ENCODE results near the gene GALNT5. TPM values are rescaled to one million over a fixed set of nuclear protein-coding genes. Genes with fewer than 3 reads are reported as not detected.
"Not testable (repeated sequence)": the region's sequence is repeated elsewhere in the genome, so short reads cannot be mapped to it uniquely, and the experiment has no call there.

The GALNT5 gene
- not detected for polyA plus RNA-seq (2012; ENCODE audit: low read depth, missing spikeins)

- DNase-seq (ENCODE audit: insufficient read length, low spot score) (no peak), FAIRE-seq (no peak)
- no peak for TF ChIP-seq SPI1 (IDR thresholded peaks at IDR 0.05; ENCODE audit: low read depth, low read length)
- TF ChIP-seq PAX5 (IDR thresholded peaks at IDR 0.05; ENCODE audit: insufficient read depth, low read length, severe bottlenecking): no peak
- no peak for TF ChIP-seq TAF1 (IDR thresholded peaks at IDR 0.05; ENCODE audit: low read depth, low read length)
- no peak for TF ChIP-seq POLR2AphosphoS5 (IDR thresholded peaks at IDR 0.05; ENCODE audit: low read depth, low read length)
- TF ChIP-seq POU2F2 (IDR thresholded peaks at IDR 0.05; ENCODE audit: low read depth, low read length): no peak
- no peak for TF ChIP-seq POLR2A (IDR thresholded peaks at IDR 0.05; ENCODE audit: low read depth, low read length)
Measured at GRCh38 chr2:157257312-157258252, at the start of gene GALNT5. TSS of gene GALNT5 (plus strand) at chr2:157257705. CDS start at chr2:157258083, 378 bp downstream.

GRCh38 chr2:157216286-157216965 is 41.1 kb upstream of the GALNT5 start:
- TF ChIP-seq POLR2A (IDR thresholded peaks at IDR 0.05; ENCODE audit: low read depth, low read length) (no peak), POU2F2 (IDR thresholded peaks at IDR 0.05; ENCODE audit: low read depth, low read length) (no peak), PAX5 (IDR thresholded peaks at IDR 0.05; ENCODE audit: insufficient read depth, low read length, severe bottlenecking) (no peak), POLR2AphosphoS5 (IDR thresholded peaks at IDR 0.05; ENCODE audit: low read depth, low read length) (no peak), TAF1 (IDR thresholded peaks at IDR 0.05; ENCODE audit: low read depth, low read length) (no peak), SPI1 (IDR thresholded peaks at IDR 0.05; ENCODE audit: low read depth, low read length) (no peak)
- no peak for DNase-seq (ENCODE audit: insufficient read length, low spot score)
- FAIRE-seq: no peak

- FAIRE-seq (no peak), DNase-seq (ENCODE audit: insufficient read length, low spot score) (no peak)
- no peak for TF ChIP-seq POU2F2 (IDR thresholded peaks at IDR 0.05; ENCODE audit: low read depth, low read length)
- TF ChIP-seq POLR2AphosphoS5 (IDR thresholded peaks at IDR 0.05; ENCODE audit: low read depth, low read length): no peak
- no peak for TF ChIP-seq POLR2A (IDR thresholded peaks at IDR 0.05; ENCODE audit: low read depth, low read length)
Measured at GRCh38 chr2:157217409-157217808, 40.1 kb upstream of the GALNT5 start.

- DNase-seq (ENCODE audit: insufficient read length, low spot score) (no peak), FAIRE-seq (no peak)
- TF ChIP-seq SPI1 (IDR thresholded peaks at IDR 0.05; ENCODE audit: low read depth, low read length) (no peak), PAX5 (IDR thresholded peaks at IDR 0.05; ENCODE audit: insufficient read depth, low read length, severe bottlenecking) (no peak)
Measured at GRCh38 chr2:157218911-157219310, 38.6 kb upstream of the GALNT5 start.

- no peak for DNase-seq (ENCODE audit: insufficient read length, low spot score)
- TF ChIP-seq SPI1 (IDR thresholded peaks at IDR 0.05; ENCODE audit: low read depth, low read length): no peak
- TF ChIP-seq POLR2A (IDR thresholded peaks at IDR 0.05; ENCODE audit: low read depth, low read length): no peak
- no peak for TF ChIP-seq TAF1 (IDR thresholded peaks at IDR 0.05; ENCODE audit: low read depth, low read length)
- TF ChIP-seq PAX5 (IDR thresholded peaks at IDR 0.05; ENCODE audit: insufficient read depth, low read length, severe bottlenecking): no peak
- TF ChIP-seq POU2F2 (IDR thresholded peaks at IDR 0.05; ENCODE audit: low read depth, low read length): no peak
- no peak for TF ChIP-seq POLR2AphosphoS5 (IDR thresholded peaks at IDR 0.05; ENCODE audit: low read depth, low read length)
- FAIRE-seq: no peak
Measured at GRCh38 chr2:157220502-157220901, 37.0 kb upstream of the GALNT5 start.

GRCh38 chr2:157221394-157221988 is 36.0 kb upstream of the GALNT5 start:
- FAIRE-seq (no peak), DNase-seq (ENCODE audit: insufficient read length, low spot score) (no peak)
- no peak for TF ChIP-seq POLR2AphosphoS5 (IDR thresholded peaks at IDR 0.05; ENCODE audit: low read depth, low read length)

- FAIRE-seq (no peak), DNase-seq (ENCODE audit: insufficient read length, low spot score) (no peak)
- no peak for TF ChIP-seq POLR2AphosphoS5 (IDR thresholded peaks at IDR 0.05; ENCODE audit: low read depth, low read length)
- TF ChIP-seq POU2F2 (IDR thresholded peaks at IDR 0.05; ENCODE audit: low read depth, low read length): no peak
- TF ChIP-seq PAX5 (IDR thresholded peaks at IDR 0.05; ENCODE audit: insufficient read depth, low read length, severe bottlenecking): no peak
- no peak for TF ChIP-seq SPI1 (IDR thresholded peaks at IDR 0.05; ENCODE audit: low read depth, low read length)
- TF ChIP-seq POLR2A (IDR thresholded peaks at IDR 0.05; ENCODE audit: low read depth, low read length): no peak
- TF ChIP-seq TAF1 (IDR thresholded peaks at IDR 0.05; ENCODE audit: low read depth, low read length): no peak
Measured at GRCh38 chr2:157223624-157224205, 33.8 kb upstream of the GALNT5 start.

GRCh38 chr2:157224448-157224847 is 33.1 kb upstream of the GALNT5 start:
- not testable (repeated sequence) for DNase-seq (ENCODE audit: insufficient read length, low spot score); FAIRE-seq

- DNase-seq (ENCODE audit: insufficient read length, low spot score) (no peak), FAIRE-seq (no peak)
- TF ChIP-seq POLR2A (IDR thresholded peaks at IDR 0.05; ENCODE audit: low read depth, low read length) (no peak), PAX5 (IDR thresholded peaks at IDR 0.05; ENCODE audit: insufficient read depth, low read length, severe bottlenecking) (no peak), POU2F2 (IDR thresholded peaks at IDR 0.05; ENCODE audit: low read depth, low read length) (no peak), TAF1 (IDR thresholded peaks at IDR 0.05; ENCODE audit: low read depth, low read length) (no peak), SPI1 (IDR thresholded peaks at IDR 0.05; ENCODE audit: low read depth, low read length) (no peak), POLR2AphosphoS5 (IDR thresholded peaks at IDR 0.05; ENCODE audit: low read depth, low read length) (no peak)
Measured at GRCh38 chr2:157227592-157227991, 29.9 kb upstream of the GALNT5 start.
